K562 (cell line): ENCODE data around the gene STYXL1. TPM values are rescaled to one million over a fixed set of nuclear protein-coding genes. Genes with fewer than 3 reads are reported as not detected.
A peak's percentile ranks its signal among the peaks of the same experiment; 100 is the strongest.

ENCODE experiments used
- FOXJ3 ChIP-seq: sonication (generic); formaldehyde crosslinking; IDR thresholded peaks from 2 replicates; pipeline ENCODE4 v1.4.0; 2020; ENCODE audit warnings: mild to moderate bottlenecking, missing genetic modification reagents
- IRF2 ChIP-seq: sonication (generic); formaldehyde crosslinking; IDR thresholded peaks from 2 replicates; pipeline ENCODE4 v1.8.1; 2022; ENCODE audit warnings: mild to moderate bottlenecking, missing genetic modification reagents
- PHB2 ChIP-seq: fragments of 450-650 bp; IDR thresholded peaks from 2 replicates; pipeline ENCODE4 v1.6.1; 2017; ENCODE audit warnings: low read depth
- TFE3 ChIP-seq: fragments of 450-650 bp; formaldehyde crosslinking; IDR thresholded peaks from 2 replicates; pipeline ENCODE4 v1.4.0; 2020; ENCODE audit warnings: mild to moderate bottlenecking, mixed read lengths
- ZNF398 ChIP-seq: fragments of 250-450 bp; sonication (Bioruptor Pico); IDR thresholded peaks from 2 replicates; pipeline ENCODE4 v1.8.0; 2021; ENCODE audit warnings: moderate library complexity, mild to moderate bottlenecking, inconsistent platforms
- ZNF444 ChIP-seq: fragments of 250-450 bp; sonication (Bioruptor Pico); IDR thresholded peaks from 2 replicates; pipeline ENCODE4 v1.4.0; 2020; ENCODE audit warnings: mild to moderate bottlenecking, moderate library complexity
- polyA plus RNA-seq, 8 experiments: library from polyadenylated mRNA; depleted of rRNA in 4 of 8; stranded (reverse) in 5 of 8; unstranded in 3 of 8; fragments of >200 nt; fragmentation: Nextera tagmentation in 2 of 8; fragmentation: Illumina TruSeq in 1 of 8; extraction: Ambion mirVana in 2 of 8; extraction: Trizol in 1 of 8; gene quantifications; 2 replicates each; pipeline versions ENCODE4 v1.2.1 to v1.2.3, GENCODE V29; 2011 to 2014; ENCODE audit warnings: inconsistent platforms in 1 of 8, missing spikeins in 1 of 8
- total RNA-seq, 7 experiments: library from RNA; depleted of rRNA in 6 of 7; stranded (reverse); fragments of >200 nt in 6 of 7; fragmentation: Illumina TruSeq in 2 of 7; extraction: Trizol in 2 of 7; gene quantifications; 2 replicates each; pipeline versions ENCODE4 v1.2.1 to v1.2.3, GENCODE V29; 2011 to 2021; ENCODE audit warnings: low replicate concordance in 1 of 7
- TF ChIP-seq, protein P1 (sequence below): fragments of 200-800 bp; sonication (Bioruptor generic); IDR thresholded peaks from 2 replicates; pipeline ENCODE4 v1.6.1; 2017; ENCODE audit warnings: missing genetic modification characterization, missing compliant biosample characterization
- TF ChIP-seq, protein P2 (sequence below): fragments of 450-650 bp; formaldehyde crosslinking; conservative IDR thresholded peaks from 2 replicates; pipeline ENCODE4 v1.4.0; 2022; ENCODE audit warnings: mild to moderate bottlenecking, missing genetic modification characterization
- TF ChIP-seq, protein P3 (sequence below): sonication (generic); formaldehyde crosslinking; IDR thresholded peaks from 2 replicates; pipeline ENCODE4 v1.8.0; 2022; ENCODE audit warnings: mild to moderate bottlenecking, missing genetic modification reagents
- TF ChIP-seq, protein P4 (sequence below): fragments of 450-650 bp; IDR thresholded peaks from 2 replicates; pipeline ENCODE4 v1.6.1; 2017; ENCODE audit warnings: antibody characterized with exemption, mild to moderate bottlenecking
- TF ChIP-seq, protein P5 (sequence below): fragments of 250-450 bp; sonication (Bioruptor Pico); IDR thresholded peaks from 2 replicates; pipeline ENCODE4 v1.5.0; 2021; ENCODE audit warnings: mild to moderate bottlenecking, borderline replicate concordance

Gene STYXL1
- total and polyA plus RNA-seq, 9 of the 15 experiments (the other 6 are each of a cell fraction or from before 2014, with no cell fraction given) = 36.5 to 97.2 (median 49.9) TPM

GRCh38 chr7:76047811-76048667, at the start of gene STYXL1, which contains the start of gene MDH2 (continued):
- TF ChIP-seq, protein P1, sequence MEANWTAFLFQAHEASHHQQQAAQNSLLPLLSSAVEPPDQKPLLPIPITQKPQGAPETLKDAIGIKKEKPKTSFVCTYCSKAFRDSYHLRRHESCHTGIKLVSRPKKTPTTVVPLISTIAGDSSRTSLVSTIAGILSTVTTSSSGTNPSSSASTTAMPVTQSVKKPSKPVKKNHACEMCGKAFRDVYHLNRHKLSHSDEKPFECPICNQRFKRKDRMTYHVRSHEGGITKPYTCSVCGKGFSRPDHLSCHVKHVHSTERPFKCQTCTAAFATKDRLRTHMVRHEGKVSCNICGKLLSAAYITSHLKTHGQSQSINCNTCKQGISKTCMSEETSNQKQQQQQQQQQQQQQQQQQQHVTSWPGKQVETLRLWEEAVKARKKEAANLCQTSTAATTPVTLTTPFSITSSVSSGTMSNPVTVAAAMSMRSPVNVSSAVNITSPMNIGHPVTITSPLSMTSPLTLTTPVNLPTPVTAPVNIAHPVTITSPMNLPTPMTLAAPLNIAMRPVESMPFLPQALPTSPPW = peak; percentile 71
- TF ChIP-seq FOXJ3 (no peak), ZNF444 (CRISPR knock-in tag) (no peak), ZNF398 (CRISPR knock-in tag) (no peak), IRF2 (CRISPR knock-in tag) (no peak), TFE3 (CRISPR knock-in tag) (no peak), PHB2 (no peak)
- TF ChIP-seq, protein P2, sequence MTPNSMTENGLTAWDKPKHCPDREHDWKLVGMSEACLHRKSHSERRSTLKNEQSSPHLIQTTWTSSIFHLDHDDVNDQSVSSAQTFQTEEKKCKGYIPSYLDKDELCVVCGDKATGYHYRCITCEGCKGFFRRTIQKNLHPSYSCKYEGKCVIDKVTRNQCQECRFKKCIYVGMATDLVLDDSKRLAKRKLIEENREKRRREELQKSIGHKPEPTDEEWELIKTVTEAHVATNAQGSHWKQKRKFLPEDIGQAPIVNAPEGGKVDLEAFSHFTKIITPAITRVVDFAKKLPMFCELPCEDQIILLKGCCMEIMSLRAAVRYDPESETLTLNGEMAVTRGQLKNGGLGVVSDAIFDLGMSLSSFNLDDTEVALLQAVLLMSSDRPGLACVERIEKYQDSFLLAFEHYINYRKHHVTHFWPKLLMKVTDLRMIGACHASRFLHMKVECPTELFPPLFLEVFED (CRISPR knock-in tag) = 0 out of 2 replicates have a peak, but pooled peaks have one; percentile 5
- TF ChIP-seq, protein P3, sequence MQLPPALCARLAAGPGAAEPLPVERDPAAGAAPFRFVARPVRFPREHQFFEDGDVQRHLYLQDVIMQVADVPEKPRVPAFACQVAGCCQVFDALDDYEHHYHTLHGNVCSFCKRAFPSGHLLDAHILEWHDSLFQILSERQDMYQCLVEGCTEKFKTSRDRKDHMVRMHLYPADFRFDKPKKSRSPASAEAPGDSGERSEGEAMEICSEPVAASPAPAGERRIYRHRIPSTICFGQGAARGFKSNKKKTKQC (CRISPR knock-in tag) = peak; percentile 91; the same call in 1 of the 2 replicates
- TF ChIP-seq, protein P4, sequence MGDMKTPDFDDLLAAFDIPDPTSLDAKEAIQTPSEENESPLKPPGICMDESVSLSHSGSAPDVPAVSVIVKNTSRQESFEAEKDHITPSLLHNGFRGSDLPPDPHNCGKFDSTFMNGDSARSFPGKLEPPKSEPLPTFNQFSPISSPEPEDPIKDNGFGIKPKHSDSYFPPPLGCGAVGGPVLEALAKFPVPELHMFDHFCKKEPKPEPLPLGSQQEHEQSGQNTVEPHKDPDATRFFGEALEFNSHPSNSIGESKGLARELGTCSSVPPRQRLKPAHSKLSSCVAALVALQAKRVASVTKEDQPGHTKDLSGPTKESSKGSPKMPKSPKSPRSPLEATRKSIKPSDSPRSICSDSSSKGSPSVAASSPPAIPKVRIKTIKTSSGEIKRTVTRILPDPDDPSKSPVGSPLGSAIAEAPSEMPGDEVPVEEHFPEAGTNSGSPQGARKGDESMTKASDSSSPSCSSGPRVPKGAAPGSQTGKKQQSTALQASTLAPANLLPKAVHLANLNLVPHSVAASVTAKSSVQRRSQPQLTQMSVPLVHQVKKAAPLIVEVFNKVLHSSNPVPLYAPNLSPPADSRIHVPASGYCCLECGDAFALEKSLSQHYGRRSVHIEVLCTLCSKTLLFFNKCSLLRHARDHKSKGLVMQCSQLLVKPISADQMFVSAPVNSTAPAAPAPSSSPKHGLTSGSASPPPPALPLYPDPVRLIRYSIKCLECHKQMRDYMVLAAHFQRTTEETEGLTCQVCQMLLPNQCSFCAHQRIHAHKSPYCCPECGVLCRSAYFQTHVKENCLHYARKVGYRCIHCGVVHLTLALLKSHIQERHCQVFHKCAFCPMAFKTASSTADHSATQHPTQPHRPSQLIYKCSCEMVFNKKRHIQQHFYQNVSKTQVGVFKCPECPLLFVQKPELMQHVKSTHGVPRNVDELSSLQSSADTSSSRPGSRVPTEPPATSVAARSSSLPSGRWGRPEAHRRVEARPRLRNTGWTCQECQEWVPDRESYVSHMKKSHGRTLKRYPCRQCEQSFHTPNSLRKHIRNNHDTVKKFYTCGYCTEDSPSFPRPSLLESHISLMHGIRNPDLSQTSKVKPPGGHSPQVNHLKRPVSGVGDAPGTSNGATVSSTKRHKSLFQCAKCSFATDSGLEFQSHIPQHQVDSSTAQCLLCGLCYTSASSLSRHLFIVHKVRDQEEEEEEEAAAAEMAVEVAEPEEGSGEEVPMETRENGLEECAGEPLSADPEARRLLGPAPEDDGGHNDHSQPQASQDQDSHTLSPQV = peak; percentile 35; the same call in 1 of the 2 replicates
- TF ChIP-seq, protein P5, sequence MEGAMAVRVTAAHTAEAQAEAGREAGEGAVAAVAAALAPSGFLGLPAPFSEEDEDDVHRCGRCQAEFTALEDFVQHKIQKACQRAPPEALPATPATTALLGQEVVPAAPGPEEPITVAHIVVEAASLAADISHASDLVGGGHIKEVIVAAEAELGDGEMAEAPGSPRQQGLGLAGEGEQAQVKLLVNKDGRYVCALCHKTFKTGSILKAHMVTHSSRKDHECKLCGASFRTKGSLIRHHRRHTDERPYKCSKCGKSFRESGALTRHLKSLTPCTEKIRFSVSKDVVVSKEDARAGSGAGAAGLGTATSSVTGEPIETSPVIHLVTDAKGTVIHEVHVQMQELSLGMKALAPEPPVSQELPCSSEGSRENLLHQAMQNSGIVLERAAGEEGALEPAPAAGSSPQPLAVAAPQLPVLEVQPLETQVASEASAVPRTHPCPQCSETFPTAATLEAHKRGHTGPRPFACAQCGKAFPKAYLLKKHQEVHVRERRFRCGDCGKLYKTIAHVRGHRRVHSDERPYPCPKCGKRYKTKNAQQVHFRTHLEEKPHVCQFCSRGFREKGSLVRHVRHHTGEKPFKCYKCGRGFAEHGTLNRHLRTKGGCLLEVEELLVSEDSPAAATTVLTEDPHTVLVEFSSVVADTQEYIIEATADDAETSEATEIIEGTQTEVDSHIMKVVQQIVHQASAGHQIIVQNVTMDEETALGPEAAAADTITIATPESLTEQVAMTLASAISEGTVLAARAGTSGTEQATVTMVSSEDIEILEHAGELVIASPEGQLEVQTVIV = no peak
